Measurements from ENCODE around the gene ETF1.

DNA sequence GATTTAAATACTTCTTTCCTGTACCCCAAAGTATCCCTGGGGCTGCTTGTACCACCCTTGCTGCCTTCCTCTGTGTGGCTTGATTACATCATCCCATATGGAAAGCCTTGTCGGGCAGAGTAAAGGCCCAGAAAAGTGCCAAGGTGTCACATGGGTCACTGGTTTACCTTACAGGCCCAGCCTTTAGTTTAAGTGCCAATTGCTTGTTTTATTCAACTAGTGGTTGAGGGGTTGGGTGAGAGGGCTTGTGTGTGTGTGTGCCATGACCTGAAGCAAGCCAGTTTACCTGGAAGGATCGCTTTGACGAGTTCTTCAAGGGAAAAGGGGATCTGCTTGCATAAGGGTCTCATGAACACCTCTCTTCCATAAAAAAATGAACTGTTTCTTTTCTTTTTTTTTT, 39.9 kb upstream of the ETF1 start:
- TF ChIP-seq MAX (IDR thresholded peaks at IDR 0.05) (no peak), REST (IDR thresholded peaks at IDR 0.05; ENCODE audit: low read depth) (no peak), TEAD4 (IDR thresholded peaks at IDR 0.05) (no peak), CREB1 (IDR thresholded peaks at IDR 0.05; ENCODE audit: low read depth) (no peak), EP300 (IDR thresholded peaks at IDR 0.05; ENCODE audit: borderline replicate concordance) (no peak), RAD21 (IDR thresholded peaks at IDR 0.05; ENCODE audit: low read depth) (no peak), CEBPB (IDR thresholded peaks at IDR 0.05) (no peak), YY1 (IDR thresholded peaks at IDR 0.05; ENCODE audit: low read depth) (no peak), TAF1 (IDR thresholded peaks at IDR 0.05; ENCODE audit: low read depth) (no peak)
- TF ChIP-seq, protein P1, sequence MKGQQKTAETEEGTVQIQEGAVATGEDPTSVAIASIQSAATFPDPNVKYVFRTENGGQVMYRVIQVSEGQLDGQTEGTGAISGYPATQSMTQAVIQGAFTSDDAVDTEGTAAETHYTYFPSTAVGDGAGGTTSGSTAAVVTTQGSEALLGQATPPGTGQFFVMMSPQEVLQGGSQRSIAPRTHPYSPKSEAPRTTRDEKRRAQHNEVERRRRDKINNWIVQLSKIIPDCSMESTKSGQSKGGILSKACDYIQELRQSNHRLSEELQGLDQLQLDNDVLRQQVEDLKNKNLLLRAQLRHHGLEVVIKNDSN (IDR thresholded peaks at IDR 0.05) = no peak
